ENCODE results near the gene TRIM68. TPM values are rescaled to one million over a fixed set of nuclear protein-coding genes. Genes with fewer than 3 reads are reported as not detected.

TRIM68 gene
- total RNA-seq, 2 experiments from 2014 or later: 11.1 to 12.0 TPM

GRCh38 chr11:4626207-4627099, 18.4 kb upstream of the TRIM68 start:
- Mint-ChIP-seq H3K9me3 (peaks cover 6% of the 10 kb centered on the region), H3K4me3 (no peak overlapping the region), H3K4me1 (no peaks in the 10 kb centered on the region), H3K36me3 (peaks cover 6% of the 10 kb centered on the region), H3K27me3 (peaks cover 39% of the 10 kb centered on the region), H3K27ac (no peak overlapping the region)
- peak; percentile 36 for DNase-seq

- H3K27ac Mint-ChIP-seq: no peak overlapping the region
- no peak for DNase-seq
- no peak overlapping the region for H3K4me3 Mint-ChIP-seq
- no peaks in the 10 kb centered on the region for H3K36me3 Mint-ChIP-seq
- peaks cover 4% of the 10 kb centered on the region for H3K4me1 Mint-ChIP-seq
- H3K27me3 Mint-ChIP-seq: peaks cover 8% of the 10 kb centered on the region
- no peaks in the 10 kb centered on the region for H3K9me3 Mint-ChIP-seq
Observed at GRCh38 chr11:4619514-4619913, 11.5 kb upstream of the TRIM68 start.

GRCh38 chr11:4615856-4616444, 7.9 kb upstream of the TRIM68 start:
- no peak overlapping the region for H3K4me3 Mint-ChIP-seq
- H3K4me1 Mint-ChIP-seq: peaks cover 4% of the 10 kb centered on the region
- DNase-seq: no peak
- H3K27ac Mint-ChIP-seq: no peak overlapping the region
- no peaks in the 10 kb centered on the region for H3K9me3 Mint-ChIP-seq
- H3K36me3 Mint-ChIP-seq: no peaks in the 10 kb centered on the region
- peaks cover 8% of the 10 kb centered on the region for H3K27me3 Mint-ChIP-seq

GRCh38 chr11:4611986-4612385, 4.0 kb upstream of the TRIM68 start:
- Mint-ChIP-seq H3K36me3 (no peaks in the 10 kb centered on the region), H3K4me1 (peaks cover 29% of the 10 kb centered on the region), H3K4me3 (no peak overlapping the region), H3K27me3 (peaks cover 3% of the 10 kb centered on the region), H3K9me3 (no peaks in the 10 kb centered on the region), H3K27ac (no peak overlapping the region)
- DNase-seq: no peak

- Mint-ChIP-seq H3K27me3 (no peaks in the 10 kb centered on the region), H3K27ac (peak overlapping the region; percentile 76), H3K4me3 (peak overlapping the region; percentile 64), H3K36me3 (no peaks in the 10 kb centered on the region), H3K9me3 (no peaks in the 10 kb centered on the region), H3K4me1 (peaks cover 37% of the 10 kb centered on the region)
- peak; percentile 11 for DNase-seq
Observed at GRCh38 chr11:4610258-4610935, 2.4 kb upstream of the TRIM68 start.

- Mint-ChIP-seq H3K4me3 (peak overlapping the region; percentile 91), H3K9me3 (no peaks in the 10 kb centered on the region), H3K36me3 (peaks cover 4% of the 10 kb centered on the region), H3K27ac (peak overlapping the region; percentile 86), H3K4me1 (peaks cover 49% of the 10 kb centered on the region), H3K27me3 (no peaks in the 10 kb centered on the region)
- DNase-seq: no peak
Observed at GRCh38 chr11:4607096-4607495, 935 bp downstream of the TRIM68 start.

GRCh38 chr11:4606231-4607015, 1.6 kb downstream of the TRIM68 start:
- Mint-ChIP-seq H3K27me3 (no peaks in the 10 kb centered on the region), H3K27ac (no peak overlapping the region), H3K4me3 (peak overlapping the region; percentile 91), H3K4me1 (peaks cover 49% of the 10 kb centered on the region), H3K36me3 (peaks cover 4% of the 10 kb centered on the region), H3K9me3 (no peaks in the 10 kb centered on the region)
- no peak for DNase-seq

- peaks cover 11% of the 10 kb centered on the region for H3K36me3 Mint-ChIP-seq
Observed at GRCh38 chr11:4605057-4605456, 3.0 kb downstream of the TRIM68 start.

GRCh38 chr11:4593739-4594138, 14.3 kb downstream of the TRIM68 start, which contains the start of gene OR52I1:
TSS of gene OR52I1 (plus strand) at chr11:4594039. CDS start at chr11:4594039, 0 bp downstream.
- no peak within 1 kb of the TSS for H3K27ac Mint-ChIP-seq
- no peaks in the 10 kb centered on the region for H3K4me1 Mint-ChIP-seq
- H3K27me3 Mint-ChIP-seq: no peaks in the 10 kb centered on the region

More at GRCh38 chr11:4605057-4605456, 3.0 kb downstream of the TRIM68 start:
- H3K9me3 Mint-ChIP-seq: no peaks in the 10 kb centered on the region
- H3K4me3 Mint-ChIP-seq: no peak overlapping the region
- H3K4me1 Mint-ChIP-seq: peaks cover 43% of the 10 kb centered on the region
- H3K27me3 Mint-ChIP-seq: no peaks in the 10 kb centered on the region
- H3K27ac Mint-ChIP-seq: no peak overlapping the region
- no peak for DNase-seq

GRCh38 chr11:4589017-4589416, 19.0 kb downstream of the TRIM68 start:
- peaks cover 6% of the 10 kb centered on the region for H3K27me3 Mint-ChIP-seq
- no peak for DNase-seq
- no peak overlapping the region for H3K4me3 Mint-ChIP-seq
- H3K36me3 Mint-ChIP-seq: peaks cover 2% of the 10 kb centered on the region
- H3K9me3 Mint-ChIP-seq: no peaks in the 10 kb centered on the region
- H3K4me1 Mint-ChIP-seq: no peaks in the 10 kb centered on the region
- no peak overlapping the region for H3K27ac Mint-ChIP-seq

More at GRCh38 chr11:4593739-4594138, 14.3 kb downstream of the TRIM68 start, which contains the start of gene OR52I1:
- peaks cover 9% of the 10 kb centered on the region for H3K36me3 Mint-ChIP-seq
- H3K4me3 Mint-ChIP-seq: no peak within 1 kb of the TSS
- no peaks in the 10 kb centered on the region for H3K9me3 Mint-ChIP-seq
- no peak for DNase-seq

GRCh38 chr11:4581443-4581842, 26.6 kb downstream of the TRIM68 start, which contains the start of gene OR52I2:
TSS of gene OR52I2 (plus strand) at chr11:4581743.
- Mint-ChIP-seq H3K27ac (no peak within 1 kb of the TSS), H3K9me3 (no peaks in the 10 kb centered on the region), H3K4me3 (no peak within 1 kb of the TSS), H3K36me3 (no peaks in the 10 kb centered on the region), H3K27me3 (peaks cover 36% of the 10 kb centered on the region), H3K4me1 (no peaks in the 10 kb centered on the region)
- DNase-seq: no peak

GRCh38 chr11:4580124-4580523, 27.9 kb downstream of the TRIM68 start:
- Mint-ChIP-seq H3K9me3 (no peaks in the 10 kb centered on the region), H3K27me3 (peaks cover 43% of the 10 kb centered on the region), H3K4me1 (peaks cover 6% of the 10 kb centered on the region), H3K4me3 (no peak overlapping the region), H3K27ac (no peak overlapping the region), H3K36me3 (no peaks in the 10 kb centered on the region)
- DNase-seq: no peak

- no peaks in the 10 kb centered on the region for H3K9me3 Mint-ChIP-seq
- no peak overlapping the region for H3K27ac Mint-ChIP-seq
- H3K4me3 Mint-ChIP-seq: no peak overlapping the region
- peaks cover 6% of the 10 kb centered on the region for H3K4me1 Mint-ChIP-seq
- H3K36me3 Mint-ChIP-seq: no peaks in the 10 kb centered on the region
- peaks cover 41% of the 10 kb centered on the region for H3K27me3 Mint-ChIP-seq
- DNase-seq: no peak
Observed at GRCh38 chr11:4578624-4579023, 29.4 kb downstream of the TRIM68 start.

GRCh38 chr11:4577761-4578160, 30.3 kb downstream of the TRIM68 start:
- DNase-seq: no peak
- Mint-ChIP-seq H3K9me3 (no peaks in the 10 kb centered on the region), H3K4me3 (no peak overlapping the region), H3K4me1 (peaks cover 6% of the 10 kb centered on the region), H3K36me3 (no peaks in the 10 kb centered on the region), H3K27ac (no peak overlapping the region), H3K27me3 (peaks cover 36% of the 10 kb centered on the region)
